Breast epithelium (tissue), 4 donors: ENCODE results near the gene SPAG6. TPM values are rescaled to one million over a fixed set of nuclear protein-coding genes. Genes with fewer than 3 reads are reported as not detected.

Experiments used
- DNase-seq, 2 donors: peaks; one replicate each; pipeline ENCODE4 v3.0.0-alpha.2; 2019; ENCODE audit warnings: low spot score in 2 of 2
- H3K27ac ChIP-seq, 2 donors: fragments of 200-600 bp; sonication (generic) in 1 of 2; one replicate each; pipeline ENCODE4 v1.5.1; 2016 to 2019; ENCODE audit warnings: mild to moderate bottlenecking in 1 of 2
- H3K27me3 ChIP-seq, 2 donors: fragments of 200-600 bp; sonication (generic) in 1 of 2; one replicate each; pipeline versions ENCODE4 v1.5.1 to v1.6.0; 2017 to 2019; ENCODE audit warnings: control low read depth in 1 of 2, mild to moderate bottlenecking in 1 of 2
- H3K36me3 ChIP-seq: fragments of 200-600 bp; one replicate; pipeline ENCODE4 v1.5.1; 2019
- H3K4me1 ChIP-seq, 2 donors: fragments of 200-600 bp; sonication (generic); one replicate each; pipeline ENCODE4 v1.5.1; 2016 to 2019; ENCODE audit warnings: control low read depth in 1 of 2
- H3K4me3 ChIP-seq, 3 donors: fragments of 200-600 bp; sonication (generic); 1 replicate in 2 of 3; 2 replicates in 1 of 3; pipeline ENCODE4 v1.5.1; 2016 to 2019; ENCODE audit warnings: mild to moderate bottlenecking in 3 of 3, moderate library complexity in 2 of 3
- H3K9me3 ChIP-seq, 2 donors: fragments of 200-600 bp; sonication (generic) in 1 of 2; one replicate each; pipeline ENCODE4 v1.5.1; 2016 to 2019; ENCODE audit warnings: control low read depth in 1 of 2
- CTCF ChIP-seq, 3 donors: fragments of 450-650 bp; IDR thresholded peaks; one replicate each; pipeline ENCODE4 v1.5.1; 2016 to 2017; ENCODE audit warnings: antibody characterized with exemption in 3 of 3, mild to moderate bottlenecking in 3 of 3, moderate library complexity in 3 of 3
- POLR2A ChIP-seq: fragments of 450-650 bp; IDR thresholded peaks from one replicate; pipeline ENCODE4 v1.6.1; 2016; ENCODE audit warnings: antibody characterized with exemption, mild to moderate bottlenecking, moderate library complexity
- POLR2AphosphoS5 ChIP-seq, 3 donors: sonication (generic); formaldehyde crosslinking; IDR thresholded peaks; one replicate each; pipeline ENCODE4 v1.6.1; 2017; ENCODE audit warnings: antibody characterized with exemption in 3 of 3
- intact Hi-C: fragments of 100-400 bp; cut with DNase I; formaldehyde crosslinking; loops from one replicate; pipeline ENCODE4 v1.15.1; 2023; ENCODE audit warnings: low total_unique reads
- total RNA-seq, 3 donors: library from RNA; depleted of rRNA; stranded (reverse); fragments of >200 nt; gene quantifications; one replicate each; pipeline ENCODE4 v1.1.0, GENCODE V29; 2016

SPAG6 gene
- total RNA-seq, 3 donors from 2014 or later, result 0.59 to 4.9 TPM; not detected in 1

- no peak for TF ChIP-seq POLR2A
- no peak for TF ChIP-seq CTCF (IDR thresholded peaks at IDR 0.05)
- TF ChIP-seq POLR2AphosphoS5 (IDR thresholded peaks at IDR 0.05), result peak in 2 of 3 donors; percentile 63 to 65
- intact Hi-C loops, result no loop called here
- Histone ChIP-seq H3K4me1 (peaks cover 0 to 25% of the 10 kb centered on the region in 2 donors), H3K4me3 (peak overlapping the region; percentile 88 to 97 (median 90)), H3K27me3 (peaks cover 0 to 3% of the 10 kb centered on the region in 2 donors), H3K27ac (peak overlapping the region; percentile 93 to 96), H3K9me3 (no peaks in the 10 kb centered on the region), H3K36me3 (no peaks in the 10 kb centered on the region)
- no peak for DNase-seq
These were observed 24.0 kb upstream of the SPAG6 start for GRCh38 chr10:22321156-22321923.

- no peak for TF ChIP-seq POLR2AphosphoS5 (IDR thresholded peaks at IDR 0.05)
- no peak for TF ChIP-seq POLR2A
- no peak for TF ChIP-seq CTCF (IDR thresholded peaks at IDR 0.05)
- H3K27ac ChIP-seq, result peak overlapping the region in 1 of 2 donors; percentile 42
- no peaks in the 10 kb centered on the region for H3K36me3 ChIP-seq
- no peaks in the 10 kb centered on the region for H3K9me3 ChIP-seq
- peak overlapping the region; percentile 60 to 88 (median 81) for H3K4me3 ChIP-seq
- intact Hi-C loops, result no loop called here
- no peak for DNase-seq
- peaks cover 0 to 3% of the 10 kb centered on the region in 2 donors for H3K27me3 ChIP-seq
- H3K4me1 ChIP-seq, result peaks cover 0 to 25% of the 10 kb centered on the region in 2 donors
These were observed 23.2 kb upstream of the SPAG6 start for GRCh38 chr10:22321924-22322640.

- Histone ChIP-seq H3K36me3 (no peaks in the 10 kb centered on the region), H3K9me3 (no peaks in the 10 kb centered on the region), H3K27ac (no peak overlapping the region), H3K4me3 (peak overlapping the region; percentile 60 to 88 (median 81)), H3K4me1 (peaks cover 0 to 25% of the 10 kb centered on the region in 2 donors), H3K27me3 (peaks cover 0 to 3% of the 10 kb centered on the region in 2 donors)
- DNase-seq, result no peak
- intact Hi-C loops, result no loop called here
- TF ChIP-seq CTCF (IDR thresholded peaks at IDR 0.05) (no peak), POLR2AphosphoS5 (IDR thresholded peaks at IDR 0.05) (no peak), POLR2A (no peak)
These were observed 22.6 kb upstream of the SPAG6 start for GRCh38 chr10:22322641-22323160.

GRCh38 chr10:22323538-22324305 lies 21.6 kb upstream of the SPAG6 start:
- Histone ChIP-seq H3K27ac (no peak overlapping the region), H3K4me3 (peak overlapping the region in 1 of 3 donors; percentile 10), H3K27me3 (peaks cover 0 to 3% of the 10 kb centered on the region in 2 donors), H3K36me3 (peaks cover 5% of the 10 kb centered on the region), H3K9me3 (no peaks in the 10 kb centered on the region), H3K4me1 (peaks cover 0 to 25% of the 10 kb centered on the region in 2 donors)
- intact Hi-C loops, result no loop called here
- DNase-seq, result no peak
- TF ChIP-seq CTCF (IDR thresholded peaks at IDR 0.05) (no peak), POLR2A (no peak)
